ENCODE results near the gene DLX2. TPM values are rescaled to one million over a fixed set of nuclear protein-coding genes. Genes with fewer than 3 reads are reported as not detected.
A peak's percentile ranks its signal among the peaks of the same experiment; 100 is the strongest.

Gene DLX2
- polyA plus RNA-seq, 3 donors, result 0.08 TPM; not detected in 2

DNA sequence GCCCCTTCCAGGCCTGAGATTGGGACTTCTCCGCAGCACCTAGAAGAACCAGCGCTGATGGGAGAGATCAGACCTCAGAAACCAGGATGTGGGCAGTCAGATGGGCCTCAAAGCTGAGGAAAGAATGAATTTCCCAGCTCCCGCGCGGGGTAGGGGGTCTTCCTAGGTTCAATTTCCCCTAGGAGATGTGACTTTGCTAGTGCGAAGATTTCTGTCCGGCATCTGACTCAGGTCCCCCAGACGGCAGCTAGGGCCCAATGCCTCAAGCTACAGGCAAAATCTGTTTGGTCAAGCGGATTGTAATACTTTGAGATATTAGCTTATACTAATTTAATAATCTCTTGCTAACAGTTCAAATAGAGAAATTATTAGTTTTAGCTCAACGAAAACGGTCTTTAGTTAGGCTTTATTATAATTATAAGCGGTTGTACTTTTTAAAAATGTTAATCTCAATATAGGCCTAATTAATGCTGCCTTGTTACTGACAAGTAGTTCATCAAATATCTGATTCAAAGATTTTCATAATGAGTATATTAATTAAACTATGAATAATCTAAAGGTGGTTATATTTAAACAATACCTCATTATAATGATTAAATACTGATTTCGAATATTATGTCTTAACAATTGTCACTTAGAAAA, 11.6 kb downstream of the DLX2 start:
- Histone ChIP-seq H3K27ac (ENCODE audit: low read depth in 1 of 2, low read length in 2 of 2) (no peak overlapping the region), H3K79me2 (ENCODE audit: insufficient read depth, low read length) (no peaks in the 10 kb centered on the region), H2AFZ (ENCODE audit: insufficient read depth, low read depth, low read length, poor library complexity, severe bottlenecking) (no peak overlapping the region), H3K27me3 (ENCODE audit: control insufficient read depth in 2 of 2, insufficient read depth in 2 of 2, low read length in 2 of 2) (peaks cover 92 to 100% of the 10 kb centered on the region in 2 donors), H3K4me3 (replicated peaks in 1 of 3; ENCODE audit: low read depth in 2 of 3, low read length in 3 of 3) (no peak overlapping the region), H4K20me1 (ENCODE audit: insufficient read depth, low read length) (peaks cover 13% of the 10 kb centered on the region), H3K4me1 (ENCODE audit: control insufficient read depth in 1 of 2, insufficient read depth in 2 of 2, low read length in 2 of 2) (peaks cover 44 to 56% of the 10 kb centered on the region in 2 donors), H3K9ac (ENCODE audit: insufficient read depth, low read length, poor library complexity, severe bottlenecking) (no peak overlapping the region), H3K4me2 (replicated peaks; ENCODE audit: extremely low read depth, low read length, poor library complexity, severe bottlenecking) (no peak overlapping the region), H3K9me3 (replicated peaks in 1 of 2; ENCODE audit: control insufficient read depth in 1 of 2, insufficient read depth in 1 of 2, low read length in 2 of 2) (peaks cover 10 to 63% of the 10 kb centered on the region in 2 donors), H3K36me3 (replicated peaks in 1 of 2; ENCODE audit: control insufficient read depth in 1 of 2, insufficient read depth in 2 of 2, low read length in 2 of 2) (no peaks in the 10 kb centered on the region)
- WGBS (ENCODE audit: insufficient coverage), result 10% methylated on average over 5 of the region's 13 CpGs
- Mint-ChIP-seq H3K36me3 (peaks cover 15 to 36% of the 10 kb centered on the region in 2 donors), H3K27me3 (ENCODE audit: low read depth in 3 of 3) (peaks cover 96 to 98% (median 98%) of the 10 kb centered on the region in 3 donors), H3K27ac (no peak overlapping the region), H3K4me3 (peak overlapping the region in 1 of 2 donors; percentile 95), H3K9me3 (peaks cover 0 to 67% (median 43%) of the 10 kb centered on the region in 7 donors), H3K4me1 (peaks cover 62% of the 10 kb centered on the region)
- DNase-seq, result no peak
- TF ChIP-seq, protein P1, sequence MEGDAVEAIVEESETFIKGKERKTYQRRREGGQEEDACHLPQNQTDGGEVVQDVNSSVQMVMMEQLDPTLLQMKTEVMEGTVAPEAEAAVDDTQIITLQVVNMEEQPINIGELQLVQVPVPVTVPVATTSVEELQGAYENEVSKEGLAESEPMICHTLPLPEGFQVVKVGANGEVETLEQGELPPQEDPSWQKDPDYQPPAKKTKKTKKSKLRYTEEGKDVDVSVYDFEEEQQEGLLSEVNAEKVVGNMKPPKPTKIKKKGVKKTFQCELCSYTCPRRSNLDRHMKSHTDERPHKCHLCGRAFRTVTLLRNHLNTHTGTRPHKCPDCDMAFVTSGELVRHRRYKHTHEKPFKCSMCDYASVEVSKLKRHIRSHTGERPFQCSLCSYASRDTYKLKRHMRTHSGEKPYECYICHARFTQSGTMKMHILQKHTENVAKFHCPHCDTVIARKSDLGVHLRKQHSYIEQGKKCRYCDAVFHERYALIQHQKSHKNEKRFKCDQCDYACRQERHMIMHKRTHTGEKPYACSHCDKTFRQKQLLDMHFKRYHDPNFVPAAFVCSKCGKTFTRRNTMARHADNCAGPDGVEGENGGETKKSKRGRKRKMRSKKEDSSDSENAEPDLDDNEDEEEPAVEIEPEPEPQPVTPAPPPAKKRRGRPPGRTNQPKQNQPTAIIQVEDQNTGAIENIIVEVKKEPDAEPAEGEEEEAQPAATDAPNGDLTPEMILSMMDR (IDR thresholded peaks at IDR 0.05), result no peak
- intact Hi-C loops (cut with micrococcal nuclease), result no loop called here

DNA sequence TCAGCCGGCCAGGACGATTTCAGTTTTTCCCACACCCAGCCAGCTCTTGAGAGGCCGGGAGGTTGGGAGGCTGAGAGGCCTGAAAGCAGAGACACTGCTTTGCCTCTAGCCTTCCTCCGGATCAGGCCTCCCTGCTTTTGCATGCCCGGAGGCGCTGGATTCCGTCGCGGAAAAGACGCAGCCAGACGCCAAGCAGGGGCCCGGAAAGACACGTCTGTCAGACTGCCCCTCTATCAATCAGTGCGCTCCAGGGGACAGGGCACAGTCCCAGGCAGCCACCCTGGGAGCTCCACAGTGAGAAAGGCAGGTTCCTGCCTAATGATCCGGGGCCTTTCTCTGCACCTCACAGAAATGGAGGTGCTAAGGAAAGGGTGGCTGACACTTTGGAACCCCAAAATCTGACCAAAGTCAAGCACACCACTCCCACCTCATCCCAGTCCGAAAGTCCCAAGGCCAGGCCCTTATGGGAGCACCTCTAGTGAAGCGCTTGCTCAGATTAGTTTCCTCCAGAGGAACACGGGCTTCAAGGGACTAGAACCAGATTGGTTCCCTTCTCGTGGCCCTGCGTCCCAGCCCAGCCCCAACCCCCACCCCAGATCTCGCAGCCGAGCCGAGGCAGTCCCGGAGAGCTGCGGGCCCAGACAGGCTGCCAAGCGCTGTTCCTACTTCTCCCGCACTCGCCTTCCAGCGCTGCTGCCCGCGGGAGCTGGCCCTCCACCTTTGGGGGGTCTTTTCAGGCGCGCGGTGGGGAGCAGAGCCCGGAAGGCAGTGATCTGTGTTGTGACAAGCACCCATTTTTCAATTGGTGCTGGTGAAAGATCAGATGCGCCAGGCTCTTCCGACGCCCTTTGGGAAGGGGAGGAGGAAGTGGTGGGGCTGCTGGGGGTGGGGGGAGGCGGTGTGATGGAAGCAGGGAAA, 12.4 kb downstream of the DLX2 start:
- no peak overlapping the region for H3K9ac ChIP-seq (ENCODE audit: insufficient read depth, low read length, poor library complexity, severe bottlenecking)
- H3K27ac Mint-ChIP-seq, result peak overlapping the region in 1 of 7 donors; percentile 63
- intact Hi-C loops (cut with micrococcal nuclease), result no loop called here
- peaks cover 0 to 67% (median 46%) of the 10 kb centered on the region in 7 donors for H3K9me3 Mint-ChIP-seq
- no peaks in the 10 kb centered on the region for H3K36me3 ChIP-seq (replicated peaks in 1 of 2; ENCODE audit: control insufficient read depth in 1 of 2, insufficient read depth in 2 of 2, low read length in 2 of 2)
- TF ChIP-seq, protein P1 (IDR thresholded peaks at IDR 0.05), result no peak
- no peak for DNase-seq
- H3K4me2 ChIP-seq (replicated peaks; ENCODE audit: extremely low read depth, low read length, poor library complexity, severe bottlenecking), result no peak overlapping the region
- 6% methylated on average over 33 of the region's 39 CpGs for WGBS (ENCODE audit: insufficient coverage)
- peaks cover 45 to 56% of the 10 kb centered on the region in 2 donors for H3K4me1 ChIP-seq (ENCODE audit: control insufficient read depth in 1 of 2, insufficient read depth in 2 of 2, low read length in 2 of 2)
- peaks cover 20 to 38% of the 10 kb centered on the region in 2 donors for H3K36me3 Mint-ChIP-seq
- peaks cover 62% of the 10 kb centered on the region for H3K4me1 Mint-ChIP-seq
- no peaks in the 10 kb centered on the region for H3K79me2 ChIP-seq (ENCODE audit: insufficient read depth, low read length)
- peaks cover 13 to 65% of the 10 kb centered on the region in 2 donors for H3K9me3 ChIP-seq (replicated peaks in 1 of 2; ENCODE audit: control insufficient read depth in 1 of 2, insufficient read depth in 1 of 2, low read length in 2 of 2)
- H3K27ac ChIP-seq (ENCODE audit: low read depth in 1 of 2, low read length in 2 of 2), result no peak overlapping the region
- peak overlapping the region in 1 of 2 donors; percentile 74 for H3K4me3 Mint-ChIP-seq
- peaks cover 17% of the 10 kb centered on the region for H4K20me1 ChIP-seq (ENCODE audit: insufficient read depth, low read length)
- peaks cover 96 to 98% (median 98%) of the 10 kb centered on the region in 3 donors for H3K27me3 Mint-ChIP-seq (ENCODE audit: low read depth in 3 of 3)
- H3K4me3 ChIP-seq (replicated peaks in 1 of 3; ENCODE audit: low read depth in 2 of 3, low read length in 3 of 3), result no peak overlapping the region
- peaks cover 92 to 100% of the 10 kb centered on the region in 2 donors for H3K27me3 ChIP-seq (ENCODE audit: control insufficient read depth in 2 of 2, insufficient read depth in 2 of 2, low read length in 2 of 2)
- H2AFZ ChIP-seq (ENCODE audit: insufficient read depth, low read depth, low read length, poor library complexity, severe bottlenecking), result no peak overlapping the region
